ENCODE measurements around the gene ARFGEF3. TPM values are rescaled to one million over a fixed set of nuclear protein-coding genes. Genes with fewer than 3 reads are reported as not detected.

The ARFGEF3 gene
- total and polyA plus RNA-seq, 2 experiments from 2014 or later, result 5.8 to 24.6 TPM

- no peaks in the 10 kb centered on the region for H3K9me2 ChIP-seq (ENCODE audit: insufficient read depth)
- Mint-ChIP-seq H3K9me3 (no peaks in the 10 kb centered on the region; the same call in 2 of the 3 replicates), H3K27ac (peak within 1 kb of the TSS; percentile 33; the same call in 1 of the 2 replicates), H3K4me1 (peaks cover 19% of the 10 kb centered on the region), H3K4me3 (no peak within 1 kb of the TSS), H3K27me3 (ENCODE audit: insufficient read depth, low read depth, poor library complexity) (peaks cover 6% of the 10 kb centered on the region), H3K36me3 (ENCODE audit: low read depth) (no peaks in the 10 kb centered on the region)
- no peak within 1 kb of the TSS for H3K27ac ChIP-seq (ENCODE audit: low read depth)
- H4K20me1 ChIP-seq (replicated peaks; ENCODE audit: insufficient read depth), result no peaks in the 10 kb centered on the region
- H3K27me3 ChIP-seq (ENCODE audit: insufficient read depth), result no peaks in the 10 kb centered on the region
- H3K4me3 ChIP-seq, result no peak within 1 kb of the TSS; the same call in 1 of the 2 replicates
- peak within 1 kb of the TSS; percentile 46; the same call in 1 of the 2 replicates for H3K4me2 ChIP-seq
- DNase-seq (ENCODE audit: low spot score) (no peak), ATAC-seq (no peak)
- no peak for TF ChIP-seq POLR2AphosphoS5 (IDR thresholded peaks at IDR 0.05; ENCODE audit: low read depth)
- TF ChIP-seq, protein P1, sequence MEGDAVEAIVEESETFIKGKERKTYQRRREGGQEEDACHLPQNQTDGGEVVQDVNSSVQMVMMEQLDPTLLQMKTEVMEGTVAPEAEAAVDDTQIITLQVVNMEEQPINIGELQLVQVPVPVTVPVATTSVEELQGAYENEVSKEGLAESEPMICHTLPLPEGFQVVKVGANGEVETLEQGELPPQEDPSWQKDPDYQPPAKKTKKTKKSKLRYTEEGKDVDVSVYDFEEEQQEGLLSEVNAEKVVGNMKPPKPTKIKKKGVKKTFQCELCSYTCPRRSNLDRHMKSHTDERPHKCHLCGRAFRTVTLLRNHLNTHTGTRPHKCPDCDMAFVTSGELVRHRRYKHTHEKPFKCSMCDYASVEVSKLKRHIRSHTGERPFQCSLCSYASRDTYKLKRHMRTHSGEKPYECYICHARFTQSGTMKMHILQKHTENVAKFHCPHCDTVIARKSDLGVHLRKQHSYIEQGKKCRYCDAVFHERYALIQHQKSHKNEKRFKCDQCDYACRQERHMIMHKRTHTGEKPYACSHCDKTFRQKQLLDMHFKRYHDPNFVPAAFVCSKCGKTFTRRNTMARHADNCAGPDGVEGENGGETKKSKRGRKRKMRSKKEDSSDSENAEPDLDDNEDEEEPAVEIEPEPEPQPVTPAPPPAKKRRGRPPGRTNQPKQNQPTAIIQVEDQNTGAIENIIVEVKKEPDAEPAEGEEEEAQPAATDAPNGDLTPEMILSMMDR (conservative IDR thresholded peaks at IDR 0.05; ENCODE audit: low read depth in 2 of 2), result no peak
- no peak for TF ChIP-seq CREB1 (CRISPR knock-in tag; IDR thresholded peaks at IDR 0.05; ENCODE audit: low read depth)
- no peak for TF ChIP-seq JUNB (IDR thresholded peaks at IDR 0.05; ENCODE audit: unreplicated experiment)
- TF ChIP-seq REST (IDR thresholded peaks at IDR 0.05; ENCODE audit: unreplicated experiment), result no peak
- TF ChIP-seq, protein P2, sequence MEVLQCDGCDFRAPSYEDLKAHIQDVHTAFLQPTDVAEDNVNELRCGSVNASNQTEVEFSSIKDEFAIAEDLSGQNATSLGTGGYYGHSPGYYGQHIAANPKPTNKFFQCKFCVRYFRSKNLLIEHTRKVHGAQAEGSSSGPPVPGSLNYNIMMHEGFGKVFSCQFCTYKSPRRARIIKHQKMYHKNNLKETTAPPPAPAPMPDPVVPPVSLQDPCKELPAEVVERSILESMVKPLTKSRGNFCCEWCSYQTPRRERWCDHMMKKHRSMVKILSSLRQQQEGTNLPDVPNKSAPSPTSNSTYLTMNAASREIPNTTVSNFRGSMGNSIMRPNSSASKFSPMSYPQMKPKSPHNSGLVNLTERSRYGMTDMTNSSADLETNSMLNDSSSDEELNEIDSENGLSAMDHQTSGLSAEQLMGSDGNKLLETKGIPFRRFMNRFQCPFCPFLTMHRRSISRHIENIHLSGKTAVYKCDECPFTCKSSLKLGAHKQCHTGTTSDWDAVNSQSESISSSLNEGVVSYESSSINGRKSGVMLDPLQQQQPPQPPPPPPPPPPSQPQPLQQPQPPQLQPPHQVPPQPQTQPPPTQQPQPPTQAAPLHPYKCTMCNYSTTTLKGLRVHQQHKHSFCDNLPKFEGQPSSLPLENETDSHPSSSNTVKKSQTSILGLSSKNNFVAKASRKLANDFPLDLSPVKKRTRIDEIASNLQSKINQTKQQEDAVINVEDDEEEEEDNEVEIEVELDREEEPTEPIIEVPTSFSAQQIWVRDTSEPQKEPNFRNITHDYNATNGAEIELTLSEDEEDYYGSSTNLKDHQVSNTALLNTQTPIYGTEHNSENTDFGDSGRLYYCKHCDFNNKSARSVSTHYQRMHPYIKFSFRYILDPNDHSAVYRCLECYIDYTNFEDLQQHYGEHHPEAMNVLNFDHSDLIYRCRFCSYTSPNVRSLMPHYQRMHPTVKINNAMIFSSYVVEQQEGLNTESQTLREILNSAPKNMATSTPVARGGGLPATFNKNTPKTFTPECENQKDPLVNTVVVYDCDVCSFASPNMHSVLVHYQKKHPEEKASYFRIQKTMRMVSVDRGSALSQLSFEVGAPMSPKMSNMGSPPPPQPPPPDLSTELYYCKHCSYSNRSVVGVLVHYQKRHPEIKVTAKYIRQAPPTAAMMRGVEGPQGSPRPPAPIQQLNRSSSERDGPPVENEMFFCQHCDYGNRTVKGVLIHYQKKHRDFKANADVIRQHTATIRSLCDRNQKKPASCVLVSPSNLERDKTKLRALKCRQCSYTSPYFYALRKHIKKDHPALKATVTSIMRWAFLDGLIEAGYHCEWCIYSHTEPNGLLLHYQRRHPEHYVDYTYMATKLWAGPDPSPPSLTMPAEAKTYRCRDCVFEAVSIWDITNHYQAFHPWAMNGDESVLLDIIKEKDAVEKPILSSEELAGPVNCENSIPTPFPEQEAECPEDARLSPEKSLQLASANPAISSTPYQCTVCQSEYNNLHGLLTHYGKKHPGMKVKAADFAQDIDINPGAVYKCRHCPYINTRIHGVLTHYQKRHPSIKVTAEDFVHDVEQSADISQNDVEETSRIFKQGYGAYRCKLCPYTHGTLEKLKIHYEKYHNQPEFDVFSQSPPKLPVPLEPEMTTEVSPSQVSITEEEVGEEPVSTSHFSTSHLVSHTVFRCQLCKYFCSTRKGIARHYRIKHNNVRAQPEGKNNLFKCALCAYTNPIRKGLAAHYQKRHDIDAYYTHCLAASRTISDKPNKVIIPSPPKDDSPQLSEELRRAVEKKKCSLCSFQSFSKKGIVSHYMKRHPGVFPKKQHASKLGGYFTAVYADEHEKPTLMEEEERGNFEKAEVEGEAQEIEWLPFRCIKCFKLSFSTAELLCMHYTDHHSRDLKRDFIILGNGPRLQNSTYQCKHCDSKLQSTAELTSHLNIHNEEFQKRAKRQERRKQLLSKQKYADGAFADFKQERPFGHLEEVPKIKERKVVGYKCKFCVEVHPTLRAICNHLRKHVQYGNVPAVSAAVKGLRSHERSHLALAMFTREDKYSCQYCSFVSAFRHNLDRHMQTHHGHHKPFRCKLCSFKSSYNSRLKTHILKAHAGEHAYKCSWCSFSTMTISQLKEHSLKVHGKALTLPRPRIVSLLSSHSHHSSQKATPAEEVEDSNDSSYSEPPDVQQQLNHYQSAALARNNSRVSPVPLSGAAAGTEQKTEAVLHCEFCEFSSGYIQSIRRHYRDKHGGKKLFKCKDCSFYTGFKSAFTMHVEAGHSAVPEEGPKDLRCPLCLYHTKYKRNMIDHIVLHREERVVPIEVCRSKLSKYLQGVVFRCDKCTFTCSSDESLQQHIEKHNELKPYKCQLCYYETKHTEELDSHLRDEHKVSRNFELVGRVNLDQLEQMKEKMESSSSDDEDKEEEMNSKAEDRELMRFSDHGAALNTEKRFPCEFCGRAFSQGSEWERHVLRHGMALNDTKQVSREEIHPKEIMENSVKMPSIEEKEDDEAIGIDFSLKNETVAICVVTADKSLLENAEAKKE (CRISPR knock-in tag; IDR thresholded peaks at IDR 0.05), result no peak
- no peak for TF ChIP-seq EZH2phosphoT487 (IDR thresholded peaks at IDR 0.05; ENCODE audit: unreplicated experiment)
- TF ChIP-seq ZNF331 (CRISPR knock-in tag; IDR thresholded peaks at IDR 0.05; ENCODE audit: low read depth), result no peak
- no peak for TF ChIP-seq EZH2 (IDR thresholded peaks at IDR 0.05; ENCODE audit: low read depth, unreplicated experiment)
- no peak for TF ChIP-seq ZNF114 (CRISPR knock-in tag; IDR thresholded peaks at IDR 0.05)
- TF ChIP-seq, protein P3, sequence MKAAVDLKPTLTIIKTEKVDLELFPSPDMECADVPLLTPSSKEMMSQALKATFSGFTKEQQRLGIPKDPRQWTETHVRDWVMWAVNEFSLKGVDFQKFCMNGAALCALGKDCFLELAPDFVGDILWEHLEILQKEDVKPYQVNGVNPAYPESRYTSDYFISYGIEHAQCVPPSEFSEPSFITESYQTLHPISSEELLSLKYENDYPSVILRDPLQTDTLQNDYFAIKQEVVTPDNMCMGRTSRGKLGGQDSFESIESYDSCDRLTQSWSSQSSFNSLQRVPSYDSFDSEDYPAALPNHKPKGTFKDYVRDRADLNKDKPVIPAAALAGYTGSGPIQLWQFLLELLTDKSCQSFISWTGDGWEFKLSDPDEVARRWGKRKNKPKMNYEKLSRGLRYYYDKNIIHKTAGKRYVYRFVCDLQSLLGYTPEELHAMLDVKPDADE (IDR thresholded peaks at IDR 0.05), result no peak
- TF ChIP-seq STAT1 (IDR thresholded peaks at IDR 0.05; ENCODE audit: unreplicated experiment), result no peak
- TF ChIP-seq NANOG (IDR thresholded peaks at IDR 0.05; ENCODE audit: borderline replicate concordance), result no peak
- peaks cover 19% of the 10 kb centered on the region for H3K4me1 ChIP-seq (ENCODE audit: insufficient read depth)
- no peaks in the 10 kb centered on the region for H3K79me2 ChIP-seq (replicated peaks; ENCODE audit: insufficient read depth)
- H3K36me3 ChIP-seq (ENCODE audit: insufficient read depth), result no peaks in the 10 kb centered on the region
- H2AFZ ChIP-seq, result peak within 1 kb of the TSS; percentile 49
- no peaks in the 10 kb centered on the region for H3F3A ChIP-seq (replicated peaks; ENCODE audit: low read depth)
Observed at GRCh38 chr6:138377844-138378243, 216.1 kb downstream of the ARFGEF3 start, which contains the start of gene SMIM28. Gene SMIM28 (plus strand): TSS chr6:138377905. CDS start chr6:138378073, 168 bp downstream.
